Spleen (tissue), 11 donors: ENCODE data around the gene LRRC26. TPM values are rescaled to one million over a fixed set of nuclear protein-coding genes. Genes with fewer than 3 reads are reported as not detected.

Experiments used
- DNase-seq: peaks from one replicate; pipeline ENCODE4 v3.0.0-alpha.2; 2020
- H3K27ac ChIP-seq, 8 donors: fragments of 200-600 bp; sonication (generic) in 7 of 8; 1 replicate in 4 of 8; 2 replicates in 4 of 8; pipeline versions ENCODE4 v1.5.0 to v1.8.0; 2016 to 2021; ENCODE audit warnings: inconsistent platforms in 4 of 8, mild to moderate bottlenecking in 4 of 8, moderate library complexity in 1 of 8
- H3K27me3 ChIP-seq, 7 donors: fragments of 200-600 bp; sonication (generic) in 6 of 7; replicated peaks in 1 of 7; 1 replicate in 4 of 7; 2 replicates in 3 of 7; pipeline versions ENCODE4 v1.5.0 to v1.8.0; 2016 to 2021; ENCODE audit warnings: inconsistent platforms in 3 of 7, mild to moderate bottlenecking in 1 of 7
- H3K36me3 ChIP-seq, 6 donors: fragments of 200-600 bp; sonication (generic) in 5 of 6; 1 replicate in 4 of 6; 2 replicates in 2 of 6; pipeline versions ENCODE4 v1.5.0 to v1.8.0; 2016 to 2021; ENCODE audit warnings: inconsistent platforms in 2 of 6
- H3K4me1 ChIP-seq, 6 donors: fragments of 200-600 bp; sonication (generic) in 5 of 6; 1 replicate in 3 of 6; 2 replicates in 3 of 6; pipeline versions ENCODE4 v1.5.0 to v1.8.0; 2016 to 2021; ENCODE audit warnings: inconsistent platforms in 3 of 6
- H3K4me3 ChIP-seq, 8 donors: fragments of 200-600 bp; sonication (generic) in 7 of 8; 1 replicate in 4 of 8; 2 replicates in 4 of 8; pipeline versions ENCODE4 v1.5.0 to v1.8.0; 2016 to 2021; ENCODE audit warnings: inconsistent platforms in 4 of 8, mild to moderate bottlenecking in 4 of 8, moderate library complexity in 2 of 8
- H3K9me3 ChIP-seq, 8 donors: fragments of 200-600 bp; sonication (generic) in 7 of 8; 1 replicate in 4 of 8; 2 replicates in 4 of 8; pipeline versions ENCODE4 v1.5.0 to v1.8.0; 2016 to 2021; ENCODE audit warnings: inconsistent platforms in 4 of 8
- CTCF ChIP-seq, 11 experiments: fragments of 200-600 bp in 7 of 11; fragments of 450-650 bp in 4 of 11; sonication (generic) in 4 of 11; IDR thresholded peaks in 8 of 11; conservative IDR thresholded peaks in 3 of 11; 1 replicate in 7 of 11; 2 replicates in 4 of 11; pipeline versions ENCODE4 v1.4.0 to v1.8.0; 2016 to 2021; ENCODE audit warnings: antibody characterized with exemption in 11 of 11, inconsistent platforms in 4 of 11, mild to moderate bottlenecking in 1 of 11
- POLR2A ChIP-seq, 3 donors: fragments of 450-650 bp; IDR thresholded peaks; one replicate each; pipeline ENCODE4 v1.5.1; 2017; ENCODE audit warnings: antibody characterized with exemption in 3 of 3, mild to moderate bottlenecking in 1 of 3
- POLR2AphosphoS5 ChIP-seq, 3 donors: sonication (generic); formaldehyde crosslinking; IDR thresholded peaks; one replicate each; pipeline ENCODE4 v1.5.1; 2017; ENCODE audit warnings: antibody characterized with exemption in 3 of 3
- WGBS, 5 donors: extraction: QIAGEN DNeasy Blood & Tissue Kit in 3 of 5; methylation state at CpG; one replicate each; pipeline versions ENCODE4 v1.1.5 to v1.1.7; 2013 to 2018; 5-methylcytosine and 5-hydroxymethylcytosine counted together
- intact Hi-C: fragments of 100-400 bp; cut with DNase I; formaldehyde crosslinking; loops from one replicate; pipeline ENCODE4 v1.15.0; 2023; ENCODE audit warnings: low total_unique reads
- polyA plus RNA-seq, 3 donors: library from polyadenylated mRNA; stranded (reverse); fragments of 200-250 nt; gene quantifications; one replicate each; pipeline ENCODE4 v1.2.1, GENCODE V29; 2013
- total RNA-seq, 7 donors: library from RNA; depleted of rRNA in 3 of 7; stranded (reverse); fragments of >200 nt in 3 of 7; fragmentation: NEBNext Ultra II Directional in 4 of 7; extraction: Animal tissue kit (Norgen Biotek cat#: 25700) in 4 of 7; gene quantifications; one replicate each; pipeline versions ENCODE4 v1.1.0 to v1.2.1, GENCODE V29; 2016 to 2021
- donor health status: healthy with polysubstance abuse.
- donor health status: DM: no; HTN: no; CAD: no; lungs with moderate emphysema.
- donor health status: DM: no; HTN: no; CAD: no.
- donor health status: Bipolar disorder and iron deficiency.
- donor health status: healthy.
- donor health status: DM: no; HTN: no; CAD: no.
- donor health status: DM: yes; HTN: yes; CAD: no.

The LRRC26 gene
- total and polyA plus RNA-seq, 10 donors = 0.06 to 0.60 (median 0.28) TPM; not detected in 7

DNA sequence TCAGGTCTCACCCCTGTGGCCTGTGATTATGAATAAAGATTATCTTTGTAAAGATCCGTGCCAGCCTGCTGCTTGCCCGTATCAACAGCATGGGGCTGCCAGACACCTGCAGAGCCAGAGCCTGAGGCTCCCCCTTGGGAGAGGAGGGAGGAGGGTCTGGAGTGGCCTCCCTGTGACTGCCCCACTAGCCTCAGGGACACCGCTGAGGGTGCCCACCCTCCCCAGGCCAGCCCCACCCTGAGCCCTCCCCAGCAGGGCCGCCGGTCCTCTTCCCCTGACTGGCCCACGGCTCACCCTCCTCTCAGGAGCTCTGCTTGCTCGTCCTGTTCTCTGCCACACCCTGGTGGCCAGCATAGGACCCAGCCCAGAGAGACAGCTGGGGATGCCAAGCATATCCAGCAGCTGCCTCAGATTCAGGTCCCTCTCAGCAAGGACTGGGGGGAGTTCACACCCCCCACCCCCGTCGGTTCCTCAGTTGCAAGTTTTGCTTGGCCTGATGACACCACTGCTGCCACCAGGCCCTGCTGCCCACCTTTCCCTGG is 20.5 kb upstream of the LRRC26 start:
- Histone ChIP-seq H3K36me3 (peaks cover 0 to 52% (median 25%) of the 10 kb centered on the region in 6 donors), H3K27me3 (no peaks in the 10 kb centered on the region), H3K27ac (peak overlapping the region in 5 of 8 donors; percentile 97 to 99 (median 98)), H3K4me1 (peaks cover 29 to 62% (median 47%) of the 10 kb centered on the region in 6 donors), H3K4me3 (peak overlapping the region in 1 of 8 donors; percentile 95), H3K9me3 (no peaks in the 10 kb centered on the region)
- WGBS, 5 donors = 84 to 95% (median 88%) methylated on average over 7 to 9 of the region's 9 CpGs
- no peak for DNase-seq
- no peak for TF ChIP-seq CTCF (IDR thresholded peaks at IDR 0.05 in 8 of 11, conservative IDR thresholded peaks at IDR 0.05 in 3 of 11)
- no peak for TF ChIP-seq POLR2A (IDR thresholded peaks at IDR 0.05)
- no peak for TF ChIP-seq POLR2AphosphoS5 (IDR thresholded peaks at IDR 0.05)
- intact Hi-C loops = no loop called here

DNA sequence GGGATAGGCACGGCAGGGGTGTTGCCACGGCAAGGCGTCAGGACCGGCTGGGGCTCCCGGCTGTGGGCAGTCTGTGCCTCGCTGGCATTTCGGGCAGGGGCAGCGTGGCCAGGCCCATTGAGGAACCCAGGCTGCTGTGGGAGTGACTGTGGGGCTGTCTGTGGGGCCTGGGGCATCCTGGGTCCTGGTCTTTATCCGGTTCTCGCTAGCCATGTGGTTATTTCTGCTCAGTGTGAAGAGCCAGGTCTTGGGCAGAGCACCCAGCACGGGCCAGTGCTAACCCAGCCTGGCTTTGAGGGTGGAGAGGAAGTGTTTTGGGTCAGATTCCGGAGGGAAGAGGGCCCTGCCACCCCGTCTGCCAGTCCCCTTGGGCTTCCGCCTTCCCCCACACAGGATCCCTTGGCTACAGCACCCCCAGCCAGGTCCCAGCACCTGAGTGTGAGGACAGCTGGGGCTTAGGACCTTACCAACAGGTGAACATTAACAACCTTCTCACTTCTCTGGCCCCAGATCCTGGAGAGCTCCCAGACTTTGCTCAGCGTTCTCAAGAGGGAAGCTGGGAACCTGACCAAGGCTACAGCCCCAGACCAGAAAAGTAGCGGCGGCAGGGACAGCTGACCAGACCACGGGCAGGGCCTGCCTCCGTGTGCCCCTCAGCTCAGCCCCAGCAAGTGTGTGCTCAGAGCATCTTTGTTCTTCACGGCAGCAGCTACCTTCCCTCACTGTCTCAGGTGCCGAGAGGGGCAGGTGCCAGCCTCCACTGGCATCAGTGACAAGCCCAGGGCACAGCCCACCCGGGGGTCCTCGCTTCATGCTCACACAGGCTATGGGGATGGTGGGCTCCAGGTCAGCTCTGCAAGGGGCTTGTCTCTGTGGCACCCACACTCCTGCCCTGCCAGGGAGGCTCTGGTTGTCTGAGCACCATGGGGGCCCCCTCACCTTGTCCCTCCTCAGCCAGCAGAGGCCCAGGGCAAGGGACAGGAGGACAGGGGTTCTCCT is 19.7 kb upstream of the LRRC26 start:
- Histone ChIP-seq H3K27me3 (no peaks in the 10 kb centered on the region), H3K27ac (peak overlapping the region; percentile 94 to 99 (median 98)), H3K4me3 (peak overlapping the region; percentile 75 to 100 (median 96)), H3K36me3 (peaks cover 0 to 60% (median 31%) of the 10 kb centered on the region in 6 donors), H3K4me1 (peaks cover 29 to 70% (median 51%) of the 10 kb centered on the region in 6 donors), H3K9me3 (no peaks in the 10 kb centered on the region)
- intact Hi-C loops = no loop called here
- 34 to 53% (median 38%) methylated on average over 14 to 23 of the region's 23 CpGs for WGBS, 5 donors
- DNase-seq = no peak
- no peak for TF ChIP-seq CTCF (IDR thresholded peaks at IDR 0.05 in 8 of 11, conservative IDR thresholded peaks at IDR 0.05 in 3 of 11)
- TF ChIP-seq POLR2A (IDR thresholded peaks at IDR 0.05) = no peak
- TF ChIP-seq POLR2AphosphoS5 (IDR thresholded peaks at IDR 0.05) = no peak

DNA sequence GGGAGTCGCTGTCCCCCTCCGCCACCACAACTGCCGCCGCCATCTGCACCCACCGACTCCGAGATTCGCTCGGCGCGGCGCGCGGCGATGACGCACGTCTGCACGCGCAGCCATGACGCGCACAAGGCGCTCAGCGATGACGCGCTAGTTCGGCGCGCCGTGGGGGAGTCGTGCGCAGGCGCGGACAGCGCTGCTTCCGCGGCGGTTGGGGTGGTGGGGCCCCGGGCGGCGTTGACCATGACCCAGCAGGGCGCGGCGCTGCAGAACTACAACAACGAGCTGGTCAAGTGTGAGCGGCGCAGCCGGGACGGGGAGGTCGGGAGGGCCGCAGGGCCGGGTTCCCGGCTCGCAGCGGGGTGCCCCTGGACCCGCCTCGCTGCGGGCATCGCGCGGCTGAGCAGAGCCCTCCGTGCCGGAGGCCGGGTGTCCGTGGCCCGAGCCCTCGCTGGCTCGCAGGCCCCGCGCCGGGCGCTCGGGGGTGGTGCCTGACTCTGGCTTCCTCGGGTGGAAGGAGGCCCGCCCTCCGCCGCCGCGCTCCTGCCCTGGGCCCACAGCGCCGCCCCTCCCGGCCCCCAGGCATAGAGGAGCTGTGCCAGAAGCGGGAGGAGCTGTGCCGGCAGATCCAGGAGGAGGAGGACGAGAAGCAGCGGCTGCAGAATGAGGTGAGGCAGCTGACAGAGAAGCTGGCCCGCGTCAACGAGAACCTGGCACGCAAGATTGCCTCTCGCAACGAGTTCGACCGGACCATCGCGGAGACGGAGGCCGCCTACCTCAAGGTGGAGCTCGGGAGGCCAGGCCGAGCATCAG is 18.8 kb upstream of the LRRC26 start, which contains the start of the genes ANAPC2 and SSNA1:
Gene ANAPC2, minus strand, starts transcription at position 71 of the 807 bp plus-strand sequence. Its CDS starts 28 bp downstream, at position 43.
Gene SSNA1, plus strand, starts transcription at position 187 of the 807 bp plus-strand sequence. Its CDS starts 51 bp downstream, at position 238.
- Histone ChIP-seq H3K36me3 (peaks cover 0 to 69% (median 35%) of the 10 kb centered on the region in 6 donors), H3K9me3 (no peaks in the 10 kb centered on the region), H3K27ac (peak within 1 kb of the TSS; percentile 94 to 99 (median 98)), H3K4me3 (peak within 1 kb of the TSS; percentile 75 to 100 (median 96)), H3K4me1 (peaks cover 29 to 66% (median 51%) of the 10 kb centered on the region in 6 donors), H3K27me3 (no peaks in the 10 kb centered on the region)
- peak; percentile 97 for DNase-seq
- peak in 7 of 11 experiments; percentile 10 to 31 (median 20) for TF ChIP-seq CTCF (IDR thresholded peaks at IDR 0.05 in 8 of 11, conservative IDR thresholded peaks at IDR 0.05 in 3 of 11)
- peak; percentile 98 to 99 (median 99) for TF ChIP-seq POLR2AphosphoS5 (IDR thresholded peaks at IDR 0.05)
- TF ChIP-seq POLR2A (IDR thresholded peaks at IDR 0.05) = peak; percentile 77 to 94 (median 81)
- 0 to 1% (median 0%) methylated on average over 27 to 98 of the region's 98 CpGs for WGBS, 5 donors
- intact Hi-C loops = no loop called here
